HG02852 (cell line): Measurements from ENCODE around the gene SLC9A5.

Experiments
- ATAC-seq: cut with Tn5 transposase; IDR thresholded peaks from one replicate; pipeline ENCODE4 v1.9.1; 2021; ENCODE audit warnings: mild to moderate bottlenecking, moderate library complexity; ENCODE audit not compliant: unreplicated experiment

Gene SLC9A5

DNA sequence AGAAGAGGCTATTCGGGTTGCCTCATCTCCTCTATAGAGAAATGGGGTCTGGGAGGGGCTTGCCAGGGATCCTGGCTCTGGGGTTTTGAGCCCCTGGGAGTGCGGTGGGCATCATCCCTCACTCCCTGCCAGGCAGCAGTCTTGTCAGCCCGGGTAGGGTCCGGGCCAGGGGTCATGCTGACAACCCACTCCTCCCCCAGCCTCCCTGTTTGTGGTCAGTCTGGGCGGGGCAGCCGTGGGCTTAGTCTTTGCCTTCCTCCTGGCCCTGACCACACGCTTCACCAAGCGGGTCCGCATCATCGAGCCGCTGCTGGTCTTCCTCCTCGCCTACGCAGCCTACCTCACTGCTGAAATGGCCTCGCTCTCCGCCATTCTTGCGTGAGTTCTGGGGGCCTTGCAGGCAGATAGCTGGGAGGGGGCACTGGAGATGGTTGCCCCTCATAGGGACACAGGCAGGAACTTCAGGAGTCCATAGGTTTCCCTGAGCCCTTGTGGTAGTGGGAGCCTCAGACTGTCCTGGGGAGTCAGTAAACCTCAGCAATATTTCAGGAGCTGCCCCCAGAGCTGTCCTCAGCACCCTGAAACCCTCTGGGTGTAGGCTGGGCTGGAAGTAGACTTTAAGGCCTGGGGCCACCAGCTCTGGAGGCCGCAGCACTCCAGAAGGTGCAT is 6.9 kb downstream of the SLC9A5 start:
- no peak for ATAC-seq

GRCh38 chr16:67256701-67257230 is 8.0 kb downstream of the SLC9A5 start:
- ATAC-seq, result no peak

- no peak for ATAC-seq
Observed at GRCh38 chr16:67257486-67258160, 8.8 kb downstream of the SLC9A5 start.

DNA sequence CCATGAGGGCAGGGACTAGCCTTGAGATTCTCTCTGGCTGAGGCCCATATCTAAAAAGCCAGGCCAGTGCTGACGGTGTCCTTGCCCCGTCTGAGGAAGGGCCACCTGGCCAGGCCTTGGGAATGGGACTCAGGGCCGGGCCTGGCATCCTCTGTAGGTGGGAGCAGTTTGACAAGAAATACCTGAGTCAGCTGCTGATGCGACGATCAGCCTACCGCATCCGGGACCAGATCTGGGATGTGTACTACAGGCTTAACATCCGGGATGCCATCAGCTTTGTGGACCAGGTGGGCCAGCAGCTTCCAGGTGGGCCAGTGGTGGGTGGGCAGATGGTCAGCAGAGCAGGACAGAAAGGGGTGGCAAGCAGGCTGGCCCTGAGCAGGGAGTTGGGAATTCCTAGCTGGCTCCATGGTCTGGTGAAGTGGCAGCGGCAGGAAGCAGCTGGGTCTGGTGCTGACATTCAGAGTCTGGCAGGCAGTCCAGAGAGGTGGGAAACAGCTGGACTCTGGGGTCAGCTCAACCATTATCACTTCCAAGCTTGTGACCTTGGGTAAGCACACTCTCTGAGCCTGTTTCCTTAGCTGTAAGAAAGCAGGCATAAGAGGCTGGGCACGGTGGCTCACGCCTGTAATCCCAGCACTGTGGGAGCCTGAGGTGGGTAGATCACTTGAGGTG is 9.5 kb downstream of the SLC9A5 start:
- no peak for ATAC-seq

DNA sequence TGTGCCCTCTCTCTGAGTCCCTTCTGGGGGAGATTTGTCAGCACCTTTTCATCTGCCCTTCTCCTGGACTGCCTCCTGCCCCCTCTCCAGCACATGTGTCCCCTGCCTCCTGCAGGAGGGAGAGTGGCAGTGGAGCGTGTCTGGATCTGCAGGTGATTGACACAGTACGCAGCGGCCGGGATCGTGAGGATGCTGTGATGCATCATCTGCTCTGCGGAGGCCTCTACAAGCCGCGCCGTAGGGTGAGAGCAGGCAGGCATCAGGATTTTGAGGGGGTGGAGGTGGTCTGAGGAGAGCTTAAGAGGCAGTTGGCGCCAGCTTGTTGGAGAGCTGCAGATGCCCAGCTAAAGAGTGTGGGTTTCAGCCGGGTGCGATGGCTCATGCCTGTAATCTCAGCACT is 10.9 kb downstream of the SLC9A5 start:
- ATAC-seq, result no peak

- ATAC-seq, result no peak
Observed at GRCh38 chr16:67260426-67261063, 11.8 kb downstream of the SLC9A5 start.

DNA sequence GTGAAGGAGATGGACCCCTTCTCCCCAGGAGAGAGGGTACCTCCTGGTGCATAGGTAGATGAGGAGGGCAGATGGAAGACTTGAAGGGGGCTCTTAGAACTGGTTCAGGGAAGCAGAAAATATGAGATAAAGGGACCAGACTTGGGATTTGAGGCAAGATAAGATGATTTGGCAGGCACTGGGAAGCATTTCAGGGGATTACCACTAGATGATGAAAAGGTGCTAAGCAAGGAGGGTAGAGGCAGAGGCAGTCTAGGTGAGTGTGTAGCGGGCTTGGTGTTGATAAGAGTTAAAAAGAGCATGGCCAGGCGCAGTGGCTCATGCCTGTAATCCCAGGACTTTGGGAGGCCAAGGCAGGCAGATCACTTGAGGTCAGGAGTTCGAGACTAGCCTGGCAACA is 14.4 kb downstream of the SLC9A5 start:
- no peak for ATAC-seq

DNA sequence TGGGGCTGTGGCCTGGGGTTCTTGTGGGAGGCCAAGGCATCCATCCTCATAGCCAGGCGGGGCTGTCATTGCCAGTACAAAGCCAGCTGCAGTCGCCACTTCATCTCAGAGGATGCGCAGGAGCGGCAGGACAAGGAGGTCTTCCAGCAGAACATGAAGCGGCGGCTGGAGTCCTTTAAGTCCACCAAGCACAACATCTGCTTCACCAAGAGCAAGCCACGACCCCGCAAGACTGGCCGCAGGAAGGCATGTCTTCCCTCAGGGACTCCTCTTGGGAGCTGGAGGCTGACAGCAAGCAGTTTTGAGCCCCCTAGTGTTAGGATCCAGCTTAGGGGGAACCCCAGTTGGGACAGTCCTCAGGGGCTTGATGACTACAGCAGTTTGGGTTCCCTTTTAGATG is 15.5 kb downstream of the SLC9A5 start:
- no peak for ATAC-seq

DNA sequence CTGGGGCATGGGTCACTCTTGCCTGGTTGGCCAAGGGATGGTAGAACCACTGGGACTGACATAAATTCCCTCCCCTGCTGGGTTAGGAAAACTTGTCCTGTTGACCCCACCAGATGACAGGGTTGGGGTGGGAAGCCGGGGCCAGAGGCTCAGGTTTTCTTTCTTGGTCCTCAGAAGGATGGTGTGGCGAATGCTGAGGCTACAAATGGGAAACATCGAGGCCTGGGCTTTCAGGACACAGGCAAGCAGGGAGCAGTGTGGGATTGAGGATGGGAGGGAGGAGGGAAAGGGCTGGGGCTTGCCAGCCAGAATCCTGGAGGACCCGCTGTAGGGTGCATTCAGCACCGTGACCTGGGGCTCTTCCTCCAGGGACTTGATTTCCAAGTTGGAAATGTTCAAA is 16.1 kb downstream of the SLC9A5 start:
- no peak for ATAC-seq

DNA sequence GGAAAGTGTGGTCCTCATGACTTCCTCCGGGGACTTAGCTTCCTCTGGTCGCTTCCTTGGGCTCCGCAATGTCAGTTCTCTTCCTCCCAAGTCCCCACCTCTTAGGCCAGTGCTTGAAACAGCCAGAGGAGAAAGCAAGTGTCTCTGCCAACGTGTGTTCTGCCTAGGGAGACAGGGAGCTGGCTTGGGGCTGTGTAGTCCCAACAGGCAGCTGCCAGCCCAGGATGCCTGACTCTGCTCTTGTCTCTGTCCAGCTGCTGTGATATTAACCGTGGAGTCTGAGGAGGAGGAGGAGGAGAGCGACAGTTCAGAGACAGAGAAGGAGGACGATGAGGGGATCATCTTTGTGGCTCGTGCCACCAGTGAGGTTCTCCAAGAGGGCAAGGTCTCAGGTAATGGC is 17.1 kb downstream of the SLC9A5 start:
- no peak for ATAC-seq

DNA sequence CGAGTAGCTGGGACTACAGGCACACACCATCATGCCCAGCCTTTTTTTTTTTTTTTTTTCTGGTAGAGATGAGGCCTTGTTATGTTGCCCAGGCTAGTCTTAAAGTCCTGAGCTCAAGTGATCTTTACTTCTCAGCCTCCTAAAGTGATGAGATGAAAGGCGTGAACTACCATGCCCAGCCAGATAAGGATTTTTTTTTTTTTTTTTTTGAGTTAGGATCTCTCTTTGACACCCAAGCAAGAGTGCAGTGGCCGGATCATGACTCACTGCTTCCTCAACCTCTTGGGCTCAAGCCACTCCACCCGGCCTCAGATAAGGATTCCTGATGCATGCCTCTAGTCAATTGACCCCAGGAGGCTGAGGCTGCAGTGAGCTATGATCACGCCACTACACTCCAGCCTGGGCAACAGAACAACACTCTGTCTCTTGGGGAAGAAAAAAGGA is 19.4 kb downstream of the SLC9A5 start:
- no peak for ATAC-seq

DNA sequence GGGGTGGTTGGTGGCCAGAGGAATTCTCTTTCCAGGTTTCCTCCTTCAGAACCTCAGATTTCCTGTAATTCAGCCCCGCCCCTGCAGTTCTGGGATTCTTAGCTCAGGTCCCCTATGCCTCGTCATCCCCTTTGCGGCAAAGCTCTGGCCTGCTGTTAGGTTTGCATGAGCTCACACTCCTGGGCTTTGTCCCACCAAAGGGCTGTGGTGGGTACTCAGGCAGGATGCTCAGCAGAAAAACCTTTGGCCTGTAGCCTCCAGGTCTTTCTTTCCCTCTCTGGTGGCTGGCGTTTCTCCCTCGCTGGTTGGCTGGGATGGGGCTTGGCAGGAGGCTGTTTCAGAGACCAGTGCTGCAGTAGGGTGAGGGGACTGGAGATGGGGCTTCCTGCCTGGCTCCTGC is 21.0 kb downstream of the SLC9A5 start:
- no peak for ATAC-seq

GRCh38 chr16:67270931-67271338 is 22.2 kb downstream of the SLC9A5 start:
- no peak for ATAC-seq

DNA sequence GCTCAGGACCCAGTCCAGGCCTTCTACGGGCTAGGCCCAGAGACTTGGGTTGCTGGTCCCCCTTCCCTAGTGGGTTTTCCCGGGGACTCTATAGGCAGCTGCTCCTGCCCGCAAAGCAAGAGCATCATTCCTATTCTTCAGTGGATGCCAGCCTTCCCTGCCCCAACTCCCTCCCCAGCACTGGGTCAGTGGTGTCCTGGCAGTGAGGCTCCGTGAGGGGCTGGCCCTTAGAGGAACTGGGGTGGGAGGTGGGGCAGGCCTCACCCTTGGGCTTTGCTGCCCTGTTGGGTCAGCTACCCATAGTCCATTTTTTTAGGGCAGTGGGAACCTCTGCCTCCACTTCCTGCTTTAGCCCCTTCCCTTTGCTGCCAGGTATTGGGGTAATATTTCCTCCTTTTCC is 22.7 kb downstream of the SLC9A5 start:
- ATAC-seq, result no peak

DNA sequence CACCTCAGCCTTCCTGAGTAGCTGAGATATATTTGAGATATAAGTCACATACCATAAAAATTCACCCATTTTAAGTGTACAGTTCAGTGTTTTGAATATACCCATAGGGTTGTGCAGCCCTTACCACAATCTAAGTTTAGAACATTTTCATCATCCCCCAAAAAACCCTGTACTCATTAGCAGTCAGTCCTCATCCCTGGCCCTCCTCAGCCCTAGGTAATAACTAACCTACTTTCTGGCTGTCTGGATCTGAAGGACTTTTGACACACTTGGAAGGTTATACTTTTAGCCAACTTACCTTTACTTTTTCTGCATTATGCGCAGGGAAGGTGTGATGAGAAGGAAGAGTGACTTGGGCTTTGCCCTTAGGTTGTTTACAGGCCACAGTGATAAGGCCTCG is 26.5 kb downstream of the SLC9A5 start:
- ATAC-seq, result no peak

GRCh38 chr16:67277294-67277998 is 28.7 kb downstream of the SLC9A5 start:
- ATAC-seq, result no peak

DNA sequence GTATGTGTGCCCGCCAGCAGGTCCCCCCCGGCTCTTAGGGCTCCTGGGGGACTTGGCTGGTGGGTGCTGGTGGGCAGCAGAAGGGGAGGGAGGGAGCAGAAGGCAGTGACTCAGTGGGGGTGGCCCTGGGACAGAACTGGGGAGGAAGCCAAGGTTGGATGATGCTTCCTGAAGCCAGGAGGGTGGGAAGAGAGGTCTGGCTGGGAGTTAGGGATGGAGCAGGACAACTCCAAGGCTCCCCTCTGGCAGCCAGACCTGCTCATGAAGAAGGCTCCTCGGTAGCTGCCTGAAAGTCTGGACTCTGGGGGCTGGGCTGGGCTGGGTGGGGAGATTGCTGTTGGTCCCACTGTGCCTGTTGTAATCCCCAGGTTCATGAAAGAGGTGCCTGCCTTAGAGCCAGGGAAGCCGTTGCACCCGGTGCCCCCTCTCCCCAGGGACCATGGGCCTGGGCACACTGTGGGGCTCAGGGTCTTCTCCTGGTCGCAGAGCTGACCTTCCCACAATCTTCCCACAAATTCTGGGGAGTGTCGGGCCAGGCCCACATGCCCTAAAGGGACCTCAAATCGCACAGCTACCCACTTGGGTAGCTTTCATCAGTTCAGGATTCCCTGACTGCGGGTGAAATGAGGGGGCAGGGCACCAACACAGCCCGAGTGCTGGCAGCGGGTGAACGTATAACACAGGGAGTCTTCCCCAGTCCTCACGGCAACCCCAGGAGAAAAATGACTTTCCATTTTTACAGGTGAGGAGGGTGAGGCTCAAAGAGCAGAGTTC is 29.4 kb downstream of the SLC9A5 start:
- ATAC-seq, result peak; percentile 5

DNA sequence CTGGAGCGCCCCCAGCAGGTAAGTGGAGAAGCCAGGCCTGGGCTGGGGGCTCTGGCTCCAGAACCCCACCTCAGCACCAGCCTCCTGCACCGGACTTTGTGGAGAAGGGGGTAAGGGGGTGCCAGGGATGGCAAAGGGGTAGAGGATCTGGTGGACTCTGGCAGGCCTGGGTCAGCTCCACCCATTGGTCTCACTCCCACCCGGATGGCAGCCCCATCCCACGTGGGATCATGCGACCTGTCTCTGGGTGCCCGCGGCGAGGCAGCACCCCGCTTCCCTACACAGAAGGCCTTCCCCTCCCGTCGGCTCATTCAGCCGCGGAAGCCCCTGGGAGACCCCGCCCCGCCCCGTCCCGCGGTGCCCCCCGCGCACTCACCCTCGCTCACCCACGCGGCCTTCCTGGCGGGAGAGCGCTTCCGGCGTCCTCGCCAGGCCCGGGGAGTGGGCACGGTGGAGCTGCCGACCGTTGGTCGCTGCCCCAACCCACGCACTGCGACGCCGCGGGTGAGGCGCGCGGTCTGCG is 30.1 kb downstream of the SLC9A5 start:
- ATAC-seq, result peak; percentile 33

DNA sequence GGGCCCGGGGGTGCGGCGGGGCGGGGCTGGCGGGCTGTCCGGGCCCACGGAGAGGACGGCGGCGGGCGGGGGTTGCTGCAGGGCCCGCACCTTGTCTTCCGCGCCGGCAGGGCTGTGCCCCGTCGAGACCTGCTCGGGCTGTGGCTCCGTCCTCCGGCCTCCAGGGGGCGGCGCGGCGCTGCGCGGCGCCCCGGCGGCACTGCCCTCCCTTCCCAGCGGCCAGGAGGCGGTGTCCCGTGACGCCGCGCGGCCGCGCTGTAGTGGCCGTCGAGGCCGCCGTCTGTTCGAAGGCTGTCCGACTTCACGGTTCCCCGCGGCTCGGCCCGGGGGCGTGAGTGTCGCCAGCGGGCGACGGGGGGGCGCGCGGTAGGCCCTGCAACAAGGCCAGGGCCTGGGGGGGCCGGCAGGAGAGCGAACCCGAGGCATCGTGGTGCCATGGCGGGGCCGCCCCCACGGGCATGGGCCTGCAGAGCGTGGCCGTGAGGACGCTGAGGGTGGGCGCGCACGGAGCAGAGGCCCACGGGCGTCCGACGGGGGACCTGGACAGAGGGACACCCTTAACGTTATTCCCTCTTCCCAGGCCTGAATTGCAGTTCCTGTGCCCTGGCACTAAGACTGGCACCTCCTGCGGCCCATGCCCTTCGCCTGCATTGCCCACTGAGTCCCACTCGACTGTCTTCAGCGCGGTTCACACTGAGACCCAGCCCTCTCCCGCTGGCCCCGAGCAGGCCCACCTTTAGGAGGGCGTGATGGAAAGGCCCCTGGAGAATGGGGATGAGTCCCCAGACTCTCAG is 30.7 kb downstream of the SLC9A5 start, which contains the start of gene PLEKHG4:
Gene PLEKHG4 (plus strand): TSS at position 237 of the 794 bp plus-strand sequence. CDS start 513 bp downstream, at position 750.
- peak; percentile 86 for ATAC-seq
